IPS-15b (cell line): ENCODE data around the gene GXYLT2.

Experiments used
- H3K27me3 ChIP-seq: one replicate; pipeline ENCODE4 v1.6.1; 2013; ENCODE audit warnings: low read length; ENCODE audit not compliant: control insufficient read depth, insufficient read depth
- H3K36me3 ChIP-seq: one replicate; pipeline ENCODE4 v1.6.1; 2013; ENCODE audit warnings: low read length; ENCODE audit not compliant: control insufficient read depth, insufficient read depth
- H3K4me1 ChIP-seq: one replicate; pipeline ENCODE4 v1.6.1; 2013; ENCODE audit warnings: mild to moderate bottlenecking, low read length; ENCODE audit not compliant: control insufficient read depth, insufficient read depth
- H3K4me3 ChIP-seq: one replicate; pipeline ENCODE4 v1.5.1; 2013; ENCODE audit warnings: low read depth, low read length
- H3K9ac ChIP-seq: one replicate; pipeline ENCODE4 v1.6.1; 2013; ENCODE audit warnings: low read depth, mild to moderate bottlenecking, low read length
- H3K9me3 ChIP-seq: one replicate; pipeline ENCODE4 v1.6.1; 2013; ENCODE audit warnings: mild to moderate bottlenecking, low read length; ENCODE audit not compliant: control insufficient read depth, insufficient read depth

The GXYLT2 gene

GRCh38 chr3:72896996-72897757 is 9.3 kb downstream of the GXYLT2 start:
- H3K36me3 ChIP-seq, result no peaks in the 10 kb centered on the region
- no peaks in the 10 kb centered on the region for H3K27me3 ChIP-seq
- no peaks in the 10 kb centered on the region for H3K9me3 ChIP-seq
- no peak overlapping the region for H3K9ac ChIP-seq
- H3K4me1 ChIP-seq, result no peaks in the 10 kb centered on the region
- H3K4me3 ChIP-seq, result no peak overlapping the region

DNA sequence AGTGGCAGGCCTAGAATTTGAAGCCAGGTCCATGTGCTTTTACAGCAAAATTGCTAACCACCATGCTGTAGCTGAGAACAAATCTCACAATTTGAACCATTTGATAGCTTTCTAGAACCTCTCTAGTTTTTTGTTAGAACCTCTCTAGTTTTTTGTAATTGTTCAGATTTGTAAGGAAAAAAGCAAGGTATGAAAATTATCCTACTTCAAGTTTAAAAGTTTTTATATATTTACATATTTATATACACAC is 9.8 kb downstream of the GXYLT2 start:
- Histone ChIP-seq H3K9ac (no peak overlapping the region), H3K36me3 (no peaks in the 10 kb centered on the region), H3K9me3 (no peaks in the 10 kb centered on the region)

GRCh38 chr3:72899349-72899765 is 11.5 kb downstream of the GXYLT2 start:
- no peaks in the 10 kb centered on the region for H3K36me3 ChIP-seq
- H3K27me3 ChIP-seq, result no peaks in the 10 kb centered on the region
- no peak overlapping the region for H3K9ac ChIP-seq
- H3K9me3 ChIP-seq, result no peaks in the 10 kb centered on the region
- H3K4me3 ChIP-seq, result no peak overlapping the region
- no peaks in the 10 kb centered on the region for H3K4me1 ChIP-seq

More for the DNA sequence above, 9.8 kb downstream of the GXYLT2 start:
- Histone ChIP-seq H3K4me3 (no peak overlapping the region), H3K27me3 (no peaks in the 10 kb centered on the region), H3K4me1 (no peaks in the 10 kb centered on the region)

DNA sequence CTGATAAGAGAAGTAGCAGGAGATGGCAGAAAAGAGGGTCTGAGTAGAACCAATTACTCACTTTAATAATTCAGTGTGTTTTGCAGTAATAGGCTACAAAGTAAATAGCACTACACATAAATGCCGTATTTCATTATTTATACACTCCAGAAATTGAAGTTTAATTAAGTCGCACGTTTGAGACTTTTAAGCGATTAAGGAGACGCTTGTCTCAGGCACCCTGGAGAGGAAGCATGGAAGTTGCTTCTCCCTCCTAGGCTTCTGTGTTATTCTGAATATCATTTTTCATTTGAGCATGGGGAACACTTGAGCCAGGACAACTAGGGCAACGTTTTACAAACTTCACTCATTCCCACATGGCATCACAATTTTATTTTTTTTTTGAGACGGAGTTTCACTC is 12.2 kb downstream of the GXYLT2 start:
- H3K4me3 ChIP-seq, result no peak overlapping the region
- no peaks in the 10 kb centered on the region for H3K36me3 ChIP-seq
- no peaks in the 10 kb centered on the region for H3K27me3 ChIP-seq
- H3K9ac ChIP-seq, result no peak overlapping the region
- no peaks in the 10 kb centered on the region for H3K4me1 ChIP-seq
- no peaks in the 10 kb centered on the region for H3K9me3 ChIP-seq

DNA sequence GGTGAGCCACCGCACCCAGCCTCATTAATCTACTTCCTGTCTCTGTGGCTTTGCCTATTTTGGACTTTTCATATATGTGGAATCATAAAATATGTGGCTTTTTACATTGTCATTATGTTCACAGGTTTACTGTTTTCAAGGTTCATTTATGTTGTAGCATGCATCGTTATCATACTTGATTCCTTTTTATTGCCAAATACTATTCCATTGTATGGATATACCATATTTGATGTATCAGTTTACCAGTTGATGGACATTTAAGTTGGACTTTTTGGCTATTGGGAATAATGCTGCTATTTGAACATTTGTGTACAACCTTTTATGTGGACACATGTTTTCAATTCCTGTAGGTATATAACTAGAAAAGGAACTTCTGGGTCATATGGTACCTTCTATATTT is 14.0 kb downstream of the GXYLT2 start:
- Histone ChIP-seq H3K36me3 (no peaks in the 10 kb centered on the region), H3K27me3 (no peaks in the 10 kb centered on the region), H3K9ac (no peak overlapping the region), H3K4me3 (no peak overlapping the region), H3K9me3 (no peaks in the 10 kb centered on the region), H3K4me1 (no peaks in the 10 kb centered on the region)

GRCh38 chr3:72903004-72903403 is 15.2 kb downstream of the GXYLT2 start:
- no peak overlapping the region for H3K9ac ChIP-seq
- H3K4me1 ChIP-seq, result no peaks in the 10 kb centered on the region
- no peaks in the 10 kb centered on the region for H3K9me3 ChIP-seq
- H3K36me3 ChIP-seq, result no peaks in the 10 kb centered on the region
- no peak overlapping the region for H3K4me3 ChIP-seq
- no peaks in the 10 kb centered on the region for H3K27me3 ChIP-seq

- no peak overlapping the region for H3K9ac ChIP-seq
- no peaks in the 10 kb centered on the region for H3K4me1 ChIP-seq
- H3K27me3 ChIP-seq, result no peaks in the 10 kb centered on the region
- H3K9me3 ChIP-seq, result no peaks in the 10 kb centered on the region
- H3K4me3 ChIP-seq, result no peak overlapping the region
- no peaks in the 10 kb centered on the region for H3K36me3 ChIP-seq
These were observed 16.3 kb downstream of the GXYLT2 start for GRCh38 chr3:72904163-72904562.

DNA sequence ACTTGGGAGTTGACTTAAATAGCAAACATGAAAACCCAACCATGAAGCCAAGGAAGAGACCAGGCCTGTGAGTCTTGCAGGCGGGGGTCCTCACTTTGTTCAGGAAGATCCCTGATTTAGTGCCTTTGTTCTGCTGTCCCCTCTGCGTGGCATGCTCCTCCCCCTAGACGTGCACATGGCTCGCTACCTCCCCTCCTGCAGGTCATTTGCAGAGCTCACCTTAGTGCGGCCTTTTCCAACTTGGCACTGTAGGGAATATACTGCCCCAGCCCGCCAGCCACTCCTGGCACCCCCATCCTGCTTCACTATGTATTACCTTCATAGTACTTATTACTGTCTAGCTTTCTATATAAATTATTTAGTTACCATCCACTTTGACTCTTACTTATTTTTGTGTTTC is 18.3 kb downstream of the GXYLT2 start:
- Histone ChIP-seq H3K9me3 (no peaks in the 10 kb centered on the region), H3K27me3 (no peaks in the 10 kb centered on the region), H3K36me3 (no peaks in the 10 kb centered on the region), H3K4me1 (no peaks in the 10 kb centered on the region), H3K4me3 (no peak overlapping the region), H3K9ac (no peak overlapping the region)

GRCh38 chr3:72907131-72907711 is 19.4 kb downstream of the GXYLT2 start:
- H3K9ac ChIP-seq, result no peak overlapping the region
- H3K4me1 ChIP-seq, result no peaks in the 10 kb centered on the region

DNA sequence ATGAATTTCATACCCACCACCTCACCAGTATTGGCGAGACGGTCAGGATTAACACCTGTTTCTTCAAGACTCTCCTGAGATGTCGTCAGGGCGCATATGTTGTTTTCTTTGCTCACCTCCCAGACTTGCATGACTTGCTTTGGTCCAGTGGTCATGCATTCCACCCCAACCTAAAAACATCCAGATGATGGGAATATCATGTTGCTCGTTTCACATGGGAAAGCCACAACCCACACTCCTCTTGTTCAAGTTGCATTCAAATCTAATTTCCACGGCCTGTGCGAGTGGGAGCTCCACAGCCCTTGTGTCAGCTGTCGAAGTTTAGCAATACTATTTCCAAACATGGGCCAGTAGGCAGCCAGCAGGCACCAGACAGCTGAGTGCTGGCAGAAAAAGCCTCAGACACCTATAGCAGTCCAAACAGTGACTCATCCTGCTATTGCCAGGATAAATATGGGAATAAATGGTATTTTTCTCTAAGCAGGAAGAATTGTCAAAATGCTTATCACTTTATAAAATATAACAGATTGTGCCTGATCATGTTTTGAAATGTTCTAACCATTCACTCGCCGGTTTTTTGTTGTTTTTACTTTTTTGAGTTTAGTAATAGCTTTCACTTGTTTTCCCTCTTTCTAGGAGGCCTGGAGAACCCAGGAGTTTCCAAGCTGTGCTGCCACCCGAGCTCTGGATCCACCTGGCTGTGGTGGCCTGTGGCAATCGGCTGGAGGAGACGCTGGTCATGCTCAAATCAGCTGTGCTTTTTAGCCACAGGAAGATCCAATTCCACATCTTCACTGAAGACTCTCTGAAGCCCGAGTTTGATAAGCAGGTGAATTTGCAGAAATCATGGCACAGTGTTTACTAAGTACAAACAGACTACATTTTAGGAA is 20.1 kb downstream of the GXYLT2 start:
- Histone ChIP-seq H3K9me3 (no peaks in the 10 kb centered on the region), H3K36me3 (no peaks in the 10 kb centered on the region), H3K4me3 (no peak overlapping the region), H3K4me1 (no peaks in the 10 kb centered on the region), H3K27me3 (no peaks in the 10 kb centered on the region), H3K9ac (no peak overlapping the region)

More at GRCh38 chr3:72907131-72907711, 19.4 kb downstream of the GXYLT2 start:
- H3K27me3 ChIP-seq, result no peaks in the 10 kb centered on the region
- no peaks in the 10 kb centered on the region for H3K36me3 ChIP-seq
- H3K9me3 ChIP-seq, result no peaks in the 10 kb centered on the region
- no peak overlapping the region for H3K4me3 ChIP-seq

- Histone ChIP-seq H3K9me3 (no peaks in the 10 kb centered on the region), H3K9ac (no peak overlapping the region), H3K4me3 (no peak overlapping the region), H3K36me3 (no peaks in the 10 kb centered on the region), H3K27me3 (no peaks in the 10 kb centered on the region), H3K4me1 (no peaks in the 10 kb centered on the region)
These were observed 21.7 kb downstream of the GXYLT2 start for GRCh38 chr3:72909591-72909990.

DNA sequence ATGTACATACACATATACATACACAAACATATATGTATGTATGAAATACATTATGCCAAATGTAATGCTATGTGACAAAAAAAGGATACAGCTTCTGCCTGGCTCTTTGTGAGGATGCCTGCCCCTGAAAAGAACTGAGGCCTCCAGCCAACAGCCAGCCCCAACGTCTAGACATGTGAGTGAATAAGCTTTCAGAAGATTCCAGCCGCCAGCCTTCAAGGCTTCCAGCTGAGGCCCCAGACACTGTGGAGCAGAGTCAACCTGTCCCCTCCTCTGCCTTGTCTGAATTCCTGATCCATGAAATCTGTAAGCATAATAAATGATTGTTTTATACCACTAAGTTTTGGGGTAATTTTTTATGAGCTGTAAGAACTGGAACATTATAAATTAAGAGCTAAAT is 24.7 kb downstream of the GXYLT2 start:
- no peaks in the 10 kb centered on the region for H3K36me3 ChIP-seq
- H3K4me3 ChIP-seq, result no peak overlapping the region
- no peaks in the 10 kb centered on the region for H3K27me3 ChIP-seq
- H3K9ac ChIP-seq, result no peak overlapping the region
- no peaks in the 10 kb centered on the region for H3K9me3 ChIP-seq
- no peaks in the 10 kb centered on the region for H3K4me1 ChIP-seq
